Fibroblast of lung (primary cell): ENCODE results near the gene USP30. TPM values are rescaled to one million over a fixed set of nuclear protein-coding genes. Genes with fewer than 3 reads are reported as not detected.

Experiments used
- DNase-seq, 2 donors: peaks; one replicate each; pipeline versions ENCODE4 v3.0.0 to v3.0.0-alpha.2; 2010; ENCODE audit warnings: low read depth in 2 of 2
- H2AFZ ChIP-seq: 2 replicates; pipeline ENCODE4 v1.5.1; 2012; ENCODE audit warnings: low read length, control low read depth, inconsistent platforms
- H3K27ac ChIP-seq: 2 replicates; pipeline ENCODE4 v1.5.1; 2011; ENCODE audit warnings: low read length, control low read depth; ENCODE audit not compliant: insufficient read depth
- H3K27me3 ChIP-seq: 2 replicates; pipeline ENCODE4 v1.5.1; 2011; ENCODE audit warnings: mild to moderate bottlenecking, low read length; ENCODE audit not compliant: control insufficient read depth, insufficient read depth
- H3K36me3 ChIP-seq: 2 replicates; pipeline ENCODE4 v1.5.1; 2011; ENCODE audit warnings: low read length; ENCODE audit not compliant: control insufficient read depth, insufficient read depth
- H3K4me1 ChIP-seq: 2 replicates; pipeline ENCODE4 v1.5.1; 2011; ENCODE audit warnings: low read length; ENCODE audit not compliant: control insufficient read depth, insufficient read depth; ENCODE audit errors: extremely low read depth
- H3K4me2 ChIP-seq: 2 replicates; pipeline ENCODE4 v1.5.1; 2011; ENCODE audit warnings: low read length, control low read depth; ENCODE audit not compliant: insufficient read depth; ENCODE audit errors: extremely low read depth
- H3K4me3 ChIP-seq, 4 experiments: fragments of 200-600 bp in 1 of 4; sonication (generic) in 1 of 4; replicated peaks in 1 of 4; 2 replicates each; pipeline ENCODE4 v1.5.1; 2011 to 2016; ENCODE audit warnings: low read length in 4 of 4, low read depth in 3 of 4, mild to moderate bottlenecking in 3 of 4, control low read depth in 2 of 4, inconsistent platforms in 1 of 4, mixed read lengths in 1 of 4; ENCODE audit not compliant: insufficient read depth in 1 of 4; ENCODE audit errors: control extremely low read depth in 1 of 4
- H3K79me2 ChIP-seq: 2 replicates; pipeline ENCODE4 v1.5.1; 2012; ENCODE audit warnings: mild to moderate bottlenecking, low read length, inconsistent platforms; ENCODE audit not compliant: control insufficient read depth, insufficient read depth
- H3K9ac ChIP-seq: 2 replicates; pipeline ENCODE4 v1.5.1; 2011; ENCODE audit warnings: mild to moderate bottlenecking, low read length, control low read depth; ENCODE audit not compliant: insufficient read depth
- H3K9me3 ChIP-seq: 2 replicates; pipeline ENCODE4 v1.5.1; 2012; ENCODE audit warnings: low read depth, low read length; ENCODE audit not compliant: control insufficient read depth, insufficient read depth
- H4K20me1 ChIP-seq: 2 replicates; pipeline ENCODE4 v1.5.1; 2011; ENCODE audit warnings: low read length; ENCODE audit not compliant: control insufficient read depth, insufficient read depth; ENCODE audit errors: extremely low read depth
- EZH2 ChIP-seq: IDR thresholded peaks from 2 replicates; pipeline ENCODE4 v1.5.1; 2012; ENCODE audit warnings: low read length, control low read depth, mild to moderate bottlenecking; ENCODE audit errors: missing control alignments
- polyA plus RNA-seq, 2 donors: library from polyadenylated mRNA; depleted of rRNA in 1 of 2; stranded (reverse) in 1 of 2; unstranded in 1 of 2; fragments of >200 nt; gene quantifications; 2 replicates each; pipeline ENCODE4 v1.2.1, GENCODE V29; 2011 to 2012; ENCODE audit warnings: missing spikeins in 1 of 2
- total RNA-seq: library from RNA; depleted of rRNA; stranded (reverse); fragments of >200 nt; gene quantifications from 2 replicates; pipeline ENCODE4 v1.2.1, GENCODE V29; 2014
- TF ChIP-seq, protein P1 (sequence below), 2 donors: IDR thresholded peaks in 1 of 2; conservative IDR thresholded peaks in 1 of 2; 1 replicate in 1 of 2; 2 replicates in 1 of 2; pipeline ENCODE4 v1.5.1; 2011 to 2012; ENCODE audit warnings: low read length in 2 of 2, control low read depth in 1 of 2, inconsistent platforms in 1 of 2, low read depth in 1 of 2, mild to moderate bottlenecking in 1 of 2

USP30 gene
- total and polyA plus RNA-seq, 2 donors (not counting 1 experiment from before 2014, with no cell fraction given) = 9.9 to 13.9 TPM

DNA sequence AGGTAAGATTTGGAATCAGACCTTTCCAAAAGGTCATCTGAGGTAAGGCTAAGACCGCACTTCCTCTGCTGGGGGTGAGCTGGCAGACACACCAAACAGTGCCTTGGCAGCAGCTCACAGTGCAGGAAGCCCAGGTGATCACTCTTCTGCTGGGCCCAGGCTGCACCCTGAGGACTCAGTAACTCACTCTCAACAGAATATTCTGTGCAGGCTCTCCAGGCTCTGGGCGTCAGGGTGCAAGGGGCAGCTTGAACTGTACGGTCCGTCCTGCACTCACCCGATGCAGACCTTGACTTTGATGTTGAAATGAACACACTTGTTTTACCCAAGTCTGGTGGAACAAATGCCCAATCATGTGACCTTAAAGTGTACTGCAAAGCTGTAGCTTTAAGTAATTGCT is 34.9 kb downstream of the USP30 start:
- Histone ChIP-seq H3K79me2 (no peaks in the 10 kb centered on the region), H3K27ac (no peak overlapping the region), H2AFZ (no peak overlapping the region), H3K9me3 (no peaks in the 10 kb centered on the region), H4K20me1 (no peaks in the 10 kb centered on the region), H3K4me3 (no peak overlapping the region), H3K4me1 (peaks cover 2% of the 10 kb centered on the region), H3K36me3 (peaks cover 7% of the 10 kb centered on the region), H3K27me3 (no peaks in the 10 kb centered on the region), H3K4me2 (no peak overlapping the region), H3K9ac (no peak overlapping the region)
- DNase-seq = no peak
- TF ChIP-seq, protein P1, sequence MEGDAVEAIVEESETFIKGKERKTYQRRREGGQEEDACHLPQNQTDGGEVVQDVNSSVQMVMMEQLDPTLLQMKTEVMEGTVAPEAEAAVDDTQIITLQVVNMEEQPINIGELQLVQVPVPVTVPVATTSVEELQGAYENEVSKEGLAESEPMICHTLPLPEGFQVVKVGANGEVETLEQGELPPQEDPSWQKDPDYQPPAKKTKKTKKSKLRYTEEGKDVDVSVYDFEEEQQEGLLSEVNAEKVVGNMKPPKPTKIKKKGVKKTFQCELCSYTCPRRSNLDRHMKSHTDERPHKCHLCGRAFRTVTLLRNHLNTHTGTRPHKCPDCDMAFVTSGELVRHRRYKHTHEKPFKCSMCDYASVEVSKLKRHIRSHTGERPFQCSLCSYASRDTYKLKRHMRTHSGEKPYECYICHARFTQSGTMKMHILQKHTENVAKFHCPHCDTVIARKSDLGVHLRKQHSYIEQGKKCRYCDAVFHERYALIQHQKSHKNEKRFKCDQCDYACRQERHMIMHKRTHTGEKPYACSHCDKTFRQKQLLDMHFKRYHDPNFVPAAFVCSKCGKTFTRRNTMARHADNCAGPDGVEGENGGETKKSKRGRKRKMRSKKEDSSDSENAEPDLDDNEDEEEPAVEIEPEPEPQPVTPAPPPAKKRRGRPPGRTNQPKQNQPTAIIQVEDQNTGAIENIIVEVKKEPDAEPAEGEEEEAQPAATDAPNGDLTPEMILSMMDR (conservative IDR thresholded peaks at IDR 0.05 in 1 of 2, IDR thresholded peaks at IDR 0.05 in 1 of 2; ENCODE audit: low read depth in 1 of 2, low read length in 2 of 2) = no peak
- TF ChIP-seq EZH2 = no peak

DNA sequence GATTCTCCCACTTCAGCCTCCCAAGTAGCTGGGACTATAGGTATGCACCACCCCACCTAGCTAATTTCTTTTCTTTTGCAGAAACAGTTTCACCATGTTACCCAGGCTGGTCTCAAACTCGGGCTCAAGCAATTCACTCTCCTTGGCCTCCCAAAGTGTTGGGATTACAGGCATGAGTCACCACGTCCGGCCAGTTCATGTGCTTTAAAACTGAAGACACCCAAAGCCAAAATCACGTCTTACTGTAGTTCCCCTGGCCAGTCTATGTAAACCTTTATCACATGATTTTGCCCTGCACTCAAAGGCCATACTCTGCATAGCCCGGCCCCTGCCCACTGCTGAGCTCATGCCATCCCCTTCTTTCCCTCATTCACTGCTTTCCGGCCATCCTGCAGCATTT is 36.4 kb downstream of the USP30 start:
- no peak overlapping the region for H2AFZ ChIP-seq

DNA sequence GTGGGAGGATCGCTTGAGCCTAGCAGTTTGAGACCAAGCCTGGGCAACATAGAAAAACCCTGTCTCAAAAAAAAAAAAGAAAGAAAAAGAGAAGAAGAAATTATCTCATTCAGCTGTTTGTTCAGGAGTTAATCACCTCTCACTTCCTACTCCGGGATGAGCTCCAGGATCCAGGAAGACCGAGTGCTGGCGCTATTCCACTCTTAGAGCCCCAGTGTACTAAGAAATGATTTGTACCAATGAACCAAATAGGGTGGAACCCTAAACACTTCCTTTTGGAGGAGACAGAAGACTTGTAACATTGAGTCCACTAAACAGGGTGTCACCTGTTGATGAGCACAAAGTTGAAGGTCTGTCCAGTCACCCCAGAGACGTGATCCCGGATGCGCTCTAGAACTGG is 37.3 kb downstream of the USP30 start:
- Histone ChIP-seq H3K36me3 (peaks cover 5% of the 10 kb centered on the region), H3K4me3 (no peak overlapping the region), H3K27me3 (no peaks in the 10 kb centered on the region), H3K9me3 (no peaks in the 10 kb centered on the region), H3K27ac (no peak overlapping the region), H3K9ac (no peak overlapping the region), H3K79me2 (peaks cover 3% of the 10 kb centered on the region), H3K4me2 (no peak overlapping the region), H2AFZ (no peak overlapping the region), H3K4me1 (peaks cover 6% of the 10 kb centered on the region), H4K20me1 (no peaks in the 10 kb centered on the region)
- no peak for DNase-seq
- no peak for TF ChIP-seq EZH2
- TF ChIP-seq, protein P1 (conservative IDR thresholded peaks at IDR 0.05 in 1 of 2, IDR thresholded peaks at IDR 0.05 in 1 of 2; ENCODE audit: low read depth in 1 of 2, low read length in 2 of 2) = no peak

More for the DNA sequence above, 36.4 kb downstream of the USP30 start:
- H3K9me3 ChIP-seq = no peaks in the 10 kb centered on the region
- no peak overlapping the region for H3K4me2 ChIP-seq
- TF ChIP-seq, protein P1 (conservative IDR thresholded peaks at IDR 0.05 in 1 of 2, IDR thresholded peaks at IDR 0.05 in 1 of 2; ENCODE audit: low read depth in 1 of 2, low read length in 2 of 2) = no peak
- TF ChIP-seq EZH2 = no peak
- H3K27me3 ChIP-seq = no peaks in the 10 kb centered on the region
- peak in 1 of 2 donors; percentile 66 for DNase-seq
- no peak overlapping the region for H3K9ac ChIP-seq
- peaks cover 6% of the 10 kb centered on the region for H3K4me1 ChIP-seq
- no peak overlapping the region for H3K27ac ChIP-seq
- no peak overlapping the region for H3K4me3 ChIP-seq
- H4K20me1 ChIP-seq = no peaks in the 10 kb centered on the region
- peaks cover 3% of the 10 kb centered on the region for H3K79me2 ChIP-seq
- H3K36me3 ChIP-seq = peaks cover 5% of the 10 kb centered on the region
